Measurements from ENCODE around the gene LYPD6. TPM values are rescaled to one million over a fixed set of nuclear protein-coding genes. Genes with fewer than 3 reads are reported as not detected.

The LYPD6 gene
- total RNA-seq = 7.0 and 9.6 TPM in 2 replicates

GRCh38 chr2:149330127-149331022 lies at the start of gene LYPD6:
TSS of gene LYPD6 (plus strand) at chr2:149330587. CDS start at chr2:149437709, 107,122 bp downstream.

